HG03442 (cell line): ENCODE results near the gene ERLEC1.
A peak's percentile ranks its signal among the peaks of the same experiment; 100 is the strongest.
"Not testable (repeated sequence)": the region's sequence is repeated elsewhere in the genome, so short reads cannot be mapped to it uniquely, and the experiment has no call there.

Experiments
- ATAC-seq: cut with Tn5 transposase; IDR thresholded peaks from one replicate; pipeline ENCODE4 v1.9.1; 2021; ENCODE audit warnings: mild to moderate bottlenecking, moderate library complexity; ENCODE audit not compliant: unreplicated experiment

ERLEC1 gene

DNA sequence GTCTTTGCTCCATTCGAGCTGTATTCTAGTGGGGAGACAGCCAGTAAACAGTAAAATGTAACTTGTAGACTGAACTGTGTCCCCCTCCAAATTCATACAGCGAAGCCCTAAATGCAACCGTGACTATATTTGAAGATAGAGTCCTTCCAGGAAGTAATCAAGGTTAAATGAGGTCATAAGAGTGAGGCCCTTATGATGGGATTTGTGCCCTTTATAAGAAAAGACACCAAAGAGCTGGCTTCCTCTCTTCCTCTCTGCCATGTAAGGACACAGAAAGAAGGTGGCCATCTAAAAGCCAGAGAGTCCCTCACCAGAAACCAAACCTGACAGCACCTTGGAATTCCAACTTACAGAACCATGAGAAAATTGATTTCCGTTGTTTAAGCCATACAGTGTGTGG lies 41.5 kb downstream of the ERLEC1 start:
- no peak for ATAC-seq

DNA sequence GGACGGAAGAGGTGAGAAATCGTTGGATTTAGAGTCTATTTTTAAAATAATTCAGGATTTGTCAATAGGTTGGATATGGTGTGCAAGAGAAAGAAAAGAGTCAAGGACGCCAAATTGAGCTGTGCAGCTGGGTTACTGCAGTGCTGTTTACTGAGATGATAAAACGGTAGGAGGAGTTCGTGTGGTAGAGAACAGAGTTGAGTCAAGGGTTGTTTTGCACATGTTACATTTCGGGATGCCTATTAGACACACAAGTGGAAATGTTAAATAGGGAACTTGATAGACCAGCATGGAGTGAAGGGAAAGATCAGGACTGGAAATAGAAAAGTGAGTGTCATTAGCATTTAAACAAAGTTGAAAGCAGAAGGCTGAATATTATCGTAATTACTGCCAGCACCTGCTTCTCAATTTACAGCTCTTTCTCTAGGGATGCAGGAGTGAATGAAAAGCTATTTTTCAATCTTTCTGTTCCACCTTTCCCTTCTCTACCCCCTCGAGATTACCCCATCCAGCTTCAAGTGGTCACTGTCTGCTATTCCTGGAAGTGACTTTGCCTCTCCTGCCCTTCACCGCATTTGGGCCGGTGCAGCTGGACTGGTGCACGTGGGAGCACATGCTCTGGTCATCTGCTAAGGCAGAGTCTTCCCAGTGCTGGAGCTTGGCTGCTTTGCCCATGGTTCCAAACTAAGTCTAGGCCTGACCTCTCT lies 42.6 kb downstream of the ERLEC1 start:
- no peak for ATAC-seq

DNA sequence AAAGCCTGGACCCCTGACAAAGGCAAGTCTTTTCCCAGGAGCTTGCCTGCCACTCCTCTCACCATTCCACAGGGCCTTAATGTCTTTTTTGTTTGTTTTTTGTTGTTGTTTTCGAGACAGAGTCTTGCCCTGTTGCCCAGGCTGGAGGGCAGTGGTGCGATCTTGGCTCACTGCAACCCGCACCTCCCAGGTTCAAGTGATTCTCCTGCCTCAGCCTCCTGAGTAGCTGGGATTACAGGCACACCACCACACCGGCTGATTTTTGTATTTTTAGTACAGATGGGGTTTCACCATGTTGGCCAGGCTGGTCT lies 43.1 kb downstream of the ERLEC1 start:
- ATAC-seq = not testable (repeated sequence)

DNA sequence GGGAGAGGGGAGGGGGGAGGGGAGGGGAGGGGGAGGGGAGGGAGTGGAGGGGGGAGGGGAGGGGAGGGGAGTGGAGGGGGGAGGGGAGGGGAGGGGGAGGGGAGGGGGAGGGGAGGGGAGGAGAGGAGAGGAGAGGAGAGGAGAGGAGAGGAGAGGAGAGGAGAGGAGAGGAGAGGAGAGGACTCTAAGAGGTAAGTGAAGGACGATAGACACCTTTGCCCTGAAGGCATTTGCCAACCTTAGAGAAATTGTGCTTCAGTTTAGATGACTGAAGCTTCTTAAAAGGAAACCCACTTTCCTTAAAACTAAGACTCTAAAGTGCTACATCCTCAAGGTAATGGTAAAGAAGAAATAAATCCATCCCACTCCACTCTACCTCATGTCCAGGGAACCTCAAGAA lies 53.7 kb downstream of the ERLEC1 start:
- ATAC-seq = no peak

DNA sequence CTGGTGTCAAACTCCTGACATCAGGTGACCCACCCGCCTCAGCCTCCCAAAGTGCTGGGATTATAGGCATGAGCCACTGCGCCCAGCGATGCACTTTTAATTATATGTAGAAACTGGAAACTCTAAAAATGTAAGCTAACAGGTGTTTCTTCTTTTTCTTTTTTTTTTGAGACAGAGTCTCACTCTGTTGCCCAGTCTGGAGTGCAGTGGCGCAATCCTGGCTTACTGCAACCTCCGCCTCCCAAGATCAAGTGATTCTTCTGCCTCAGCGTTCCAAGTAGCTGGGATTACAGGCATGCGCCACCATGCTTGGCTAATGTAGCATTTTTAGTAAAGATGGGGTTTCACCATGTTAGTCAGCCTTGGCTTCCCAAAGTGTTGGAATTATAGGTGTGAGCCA lies 54.8 kb downstream of the ERLEC1 start:
- ATAC-seq = not testable (repeated sequence)

DNA sequence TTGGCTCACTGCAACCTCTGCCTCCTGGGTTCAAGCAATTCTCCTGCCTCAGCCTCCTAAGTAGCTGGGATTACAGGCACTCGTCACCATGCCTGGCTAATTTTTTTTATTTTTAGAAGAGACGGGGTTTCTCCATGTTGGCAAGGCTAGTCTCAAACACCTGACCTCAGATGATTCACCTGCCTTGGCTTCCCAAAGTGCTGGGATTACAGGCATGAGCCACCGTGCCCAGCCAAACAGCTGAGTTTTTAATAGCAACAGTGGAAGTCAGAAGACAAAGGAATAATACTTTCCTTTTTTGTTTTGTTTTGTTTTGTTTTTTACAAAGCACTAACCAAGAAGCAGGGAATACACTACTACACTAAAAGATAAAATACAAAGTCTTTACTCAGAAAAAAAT lies 56.0 kb downstream of the ERLEC1 start:
- no peak for ATAC-seq

DNA sequence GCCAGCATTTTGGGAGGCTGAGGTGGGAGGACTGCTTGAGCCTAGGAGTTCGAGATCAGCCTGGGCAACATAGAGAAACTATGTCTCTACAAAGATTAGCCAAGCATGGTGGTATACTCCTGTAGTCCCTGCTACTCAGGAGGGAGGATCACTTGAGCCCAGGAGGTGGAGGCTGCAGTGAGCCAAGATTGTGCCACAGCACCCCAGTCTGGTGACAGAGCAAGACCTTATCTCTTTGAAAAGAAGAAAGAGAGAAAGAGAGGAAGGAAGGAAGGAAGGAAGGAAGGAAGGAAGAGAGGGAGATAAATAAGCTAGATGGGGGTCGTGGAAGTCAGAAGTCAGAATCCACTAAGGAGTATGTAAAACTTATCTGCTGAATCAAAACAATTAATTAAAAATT lies 56.8 kb downstream of the ERLEC1 start:
- no peak for ATAC-seq

DNA sequence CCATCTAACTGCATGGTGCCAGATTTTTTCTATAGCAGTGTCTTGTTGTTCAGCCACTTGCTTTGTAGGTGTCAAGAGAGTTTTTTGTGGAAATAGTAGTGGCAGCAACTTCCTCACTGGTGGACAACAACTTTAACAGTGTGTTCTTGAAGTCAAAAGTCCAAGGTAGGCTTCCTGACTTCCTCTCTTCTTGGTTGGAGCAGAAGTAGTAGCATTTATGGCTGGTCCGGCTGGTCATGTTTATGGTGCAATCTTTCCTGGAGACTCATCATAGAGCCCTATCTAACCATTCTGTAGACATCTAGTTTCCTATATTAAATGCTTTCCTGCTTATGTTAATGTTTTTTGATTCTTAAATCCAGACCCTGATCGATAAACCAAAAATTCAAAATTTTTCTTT lies 61.2 kb downstream of the ERLEC1 start:
- no peak for ATAC-seq

DNA sequence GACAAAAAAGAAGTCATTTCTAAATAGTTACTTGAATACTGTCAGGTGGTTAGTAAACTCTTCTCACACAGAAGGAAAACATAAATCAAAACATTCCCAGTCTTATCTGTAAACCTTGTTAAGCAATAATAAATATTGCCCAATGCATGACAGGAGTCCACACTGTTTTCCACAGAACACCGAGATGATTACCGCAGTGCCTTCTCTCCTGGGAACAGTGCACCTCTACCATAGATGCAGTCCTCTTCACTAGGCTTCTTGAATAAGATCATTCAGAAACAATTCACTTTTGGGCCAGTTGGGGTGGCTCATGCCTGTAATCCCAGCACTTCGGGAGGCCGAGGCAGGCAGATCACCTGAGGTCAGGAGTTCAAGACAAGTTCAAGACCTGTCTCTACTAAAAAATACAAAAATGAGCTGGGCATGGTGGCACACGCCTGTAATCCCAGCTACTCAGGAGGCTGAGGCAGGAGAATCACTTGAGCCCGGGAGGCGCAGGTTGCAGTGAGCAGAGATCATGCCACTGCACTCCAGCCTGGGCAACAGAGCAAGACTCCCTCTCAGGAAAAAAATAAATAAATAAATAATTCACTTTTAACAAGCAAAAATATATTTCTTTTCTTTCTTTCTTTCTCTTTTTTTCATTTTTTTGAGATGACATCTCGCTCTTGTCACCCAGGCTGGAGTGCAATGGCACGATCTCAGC lies 64.4 kb downstream of the ERLEC1 start:
- not testable (repeated sequence) for ATAC-seq

DNA sequence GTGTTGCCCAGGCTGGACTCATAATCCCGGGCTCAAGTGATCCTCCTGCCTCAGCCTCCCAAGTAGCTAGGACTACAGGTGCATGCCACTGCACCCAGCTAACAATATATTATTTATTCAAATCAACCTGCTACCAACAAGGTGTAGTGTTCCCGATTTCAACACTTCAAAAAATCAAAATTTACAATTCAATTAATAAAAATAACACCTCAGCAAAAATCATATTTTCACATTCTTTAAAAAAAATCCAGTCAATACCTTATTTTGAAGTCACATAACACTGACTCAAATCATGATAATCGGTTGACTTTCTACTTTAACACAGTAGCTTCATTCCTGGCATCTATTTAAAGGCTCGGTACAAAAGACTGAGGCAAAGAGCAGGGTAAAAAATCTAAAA lies 65.7 kb downstream of the ERLEC1 start:
- no peak for ATAC-seq

DNA sequence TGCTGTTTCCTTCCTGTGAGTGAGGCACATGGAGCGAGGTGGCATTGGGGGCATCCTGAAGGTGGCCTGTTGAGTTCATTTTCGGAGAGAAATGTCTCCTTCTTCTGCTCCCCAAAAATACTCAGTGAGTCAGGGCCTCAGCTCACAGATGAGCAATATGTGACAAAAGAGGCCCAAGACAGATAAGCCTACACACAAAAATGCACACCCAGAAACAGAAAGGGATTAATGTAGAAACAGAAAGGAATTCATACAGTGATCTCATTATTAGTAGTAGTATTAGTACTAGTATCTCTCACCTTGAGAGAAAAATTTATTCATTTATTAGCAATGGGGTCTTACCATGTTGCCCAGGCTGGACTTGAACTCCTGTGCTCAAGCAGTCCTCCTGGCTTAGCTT lies 67.8 kb downstream of the ERLEC1 start:
- peak; percentile 70 for ATAC-seq

DNA sequence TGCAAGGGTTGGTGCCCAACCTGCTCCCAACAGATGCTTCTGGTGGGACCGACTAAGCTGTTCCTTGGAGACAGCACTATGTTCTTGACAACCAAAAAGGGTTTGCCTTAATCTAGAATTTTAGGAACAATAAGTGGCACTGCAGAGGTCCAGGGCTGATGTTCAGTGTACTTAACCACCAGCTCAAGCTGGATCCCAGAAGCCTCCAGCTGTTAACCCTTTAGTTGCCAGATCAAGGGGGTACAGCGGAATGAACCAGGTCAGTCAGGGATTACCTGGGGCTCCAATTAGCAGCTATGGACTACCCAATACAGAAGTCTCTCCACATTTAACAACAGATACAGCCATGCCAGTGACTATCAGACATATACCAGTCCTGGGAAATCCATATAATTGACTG lies 69.4 kb downstream of the ERLEC1 start:
- ATAC-seq = no peak

DNA sequence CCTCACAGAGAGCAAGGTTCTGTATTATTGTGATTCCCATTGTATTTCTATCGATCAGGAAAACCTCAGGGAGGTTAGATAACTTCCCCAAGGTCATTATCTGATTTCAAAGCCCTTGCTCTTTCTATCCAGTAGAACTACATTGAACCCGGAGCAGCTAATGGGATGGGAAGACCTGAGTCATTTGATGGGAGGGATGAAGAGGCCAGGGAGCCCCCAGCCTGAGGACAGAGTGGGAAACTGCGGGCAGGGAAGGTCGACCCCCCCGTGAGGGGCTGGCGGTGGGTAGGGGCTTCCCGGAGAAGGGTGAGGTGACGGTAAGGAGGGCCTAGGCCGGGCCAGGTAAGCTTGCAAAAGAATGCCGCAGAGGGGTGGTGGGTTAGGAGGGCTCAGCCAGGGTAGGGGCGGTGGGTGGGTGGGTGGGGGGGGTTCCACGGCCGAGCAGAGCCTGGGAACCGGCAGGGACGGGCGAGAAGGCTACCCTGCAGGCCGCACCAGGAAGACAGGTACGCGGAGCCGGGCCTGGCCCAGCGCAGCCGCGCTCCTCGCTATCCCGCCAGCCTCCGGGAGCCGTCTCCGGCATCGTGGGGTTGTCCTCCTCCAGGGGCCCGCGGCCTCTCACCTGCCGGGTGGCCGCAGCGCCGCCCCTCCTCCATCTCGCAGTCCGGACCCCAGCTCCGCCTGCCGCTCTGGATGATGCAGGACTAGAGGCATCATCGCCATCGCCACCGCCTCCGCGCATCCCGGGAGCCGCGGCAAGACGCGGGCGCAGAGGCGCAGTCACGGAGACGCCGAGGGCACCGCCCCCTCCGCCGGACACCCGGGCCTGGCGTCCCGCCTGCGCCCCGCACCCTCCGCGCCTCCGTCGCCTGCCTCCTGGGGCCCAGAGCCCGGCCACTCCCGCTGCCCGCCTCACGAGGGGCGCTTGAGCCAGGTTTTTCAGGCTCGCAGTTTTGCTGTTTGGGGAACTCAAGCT lies 72.7 kb downstream of the ERLEC1 start, which contains the start of gene GPR75:
Gene GPR75 (minus strand): TSS at position 762 of the 976 bp plus-strand sequence. CDS start 5,211 bp downstream, outside the sequence.
- no peak for ATAC-seq

DNA sequence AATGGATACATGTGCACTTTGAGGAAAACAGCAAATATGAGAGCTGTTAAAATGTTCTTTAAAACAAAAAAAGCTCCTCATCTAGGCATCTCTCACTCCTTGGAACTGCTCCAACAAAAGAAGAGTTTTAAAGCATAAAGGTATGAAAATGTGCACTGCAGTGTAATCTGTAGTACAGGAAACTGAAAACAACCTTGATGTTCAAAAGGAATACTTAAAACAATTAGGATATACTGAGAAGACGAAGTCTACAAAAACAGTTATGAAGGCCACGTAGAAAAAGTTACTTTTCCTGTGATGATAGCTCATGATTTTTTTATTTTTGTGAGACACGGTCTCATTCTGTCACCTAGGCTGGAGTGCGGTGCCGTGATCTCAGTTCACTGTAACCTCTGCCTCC lies 75.0 kb downstream of the ERLEC1 start:
- no peak for ATAC-seq

DNA sequence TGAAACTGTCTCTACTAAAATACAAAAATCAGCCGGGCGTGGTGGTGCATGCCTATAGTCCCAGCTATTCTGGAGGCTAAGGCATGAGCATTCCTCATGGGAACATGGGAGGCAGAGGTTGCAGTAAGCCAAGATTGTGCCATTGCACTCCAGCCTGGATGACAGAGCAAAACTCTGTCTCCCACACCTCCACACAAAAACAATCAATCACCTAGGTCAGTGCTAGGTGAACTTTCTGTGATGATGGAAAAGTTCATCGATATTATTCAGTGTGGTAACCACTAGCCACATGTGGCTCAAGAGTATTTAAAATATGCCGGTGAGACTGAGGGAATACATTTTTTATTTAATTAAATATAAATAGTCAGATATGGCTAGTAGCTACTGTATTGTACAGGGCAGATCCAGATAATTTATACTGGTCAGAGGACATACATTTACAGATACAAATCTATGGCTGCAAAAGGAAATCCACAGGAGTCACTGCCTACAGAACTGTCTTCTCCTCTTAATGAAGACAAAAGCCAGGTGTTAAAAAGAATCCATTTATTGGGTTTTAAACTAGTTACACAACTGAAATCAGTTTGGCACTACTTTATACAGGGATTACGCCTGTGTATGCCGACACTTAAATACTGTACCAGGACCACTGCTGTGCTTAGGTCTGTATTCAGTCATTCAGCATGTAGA lies 76.8 kb downstream of the ERLEC1 start:
- ATAC-seq = no peak

DNA sequence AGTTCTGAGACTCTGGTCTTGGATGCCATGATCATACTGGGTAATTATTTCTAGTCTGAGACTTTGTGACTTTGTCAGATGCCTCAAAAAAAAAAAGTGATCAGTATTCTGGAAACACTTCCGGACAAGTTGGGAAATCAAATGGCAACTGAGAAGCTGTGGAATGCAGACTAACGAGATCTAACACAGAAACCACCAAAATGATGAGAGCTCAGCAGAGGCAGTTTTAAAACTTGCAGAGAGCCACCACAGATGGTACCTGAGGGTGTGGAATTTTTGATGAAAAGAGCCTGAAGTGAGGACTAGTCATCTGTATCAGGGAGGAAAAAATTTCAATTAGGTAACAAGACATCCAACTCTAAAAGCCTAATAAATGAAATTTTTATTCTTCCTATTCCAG lies 78.4 kb downstream of the ERLEC1 start:
- no peak for ATAC-seq

DNA sequence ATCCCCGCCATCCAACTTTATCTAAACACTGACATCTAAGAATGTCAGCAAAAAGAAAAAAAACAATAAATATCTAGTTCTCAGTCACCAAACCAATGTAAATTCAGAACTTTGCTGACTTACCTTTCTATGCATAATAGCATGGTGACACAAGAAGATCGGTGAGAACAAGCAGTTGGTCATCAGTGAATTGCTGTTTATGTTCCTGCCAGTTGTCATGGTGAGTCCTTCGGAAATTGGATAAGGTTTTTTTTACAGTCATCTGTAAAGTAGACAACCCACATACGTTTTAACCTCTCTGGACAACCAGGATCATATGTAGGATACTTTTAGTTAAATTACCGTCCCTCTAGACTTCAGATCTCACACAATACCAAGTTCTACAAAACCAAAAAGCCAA lies 79.1 kb downstream of the ERLEC1 start:
- no peak for ATAC-seq

DNA sequence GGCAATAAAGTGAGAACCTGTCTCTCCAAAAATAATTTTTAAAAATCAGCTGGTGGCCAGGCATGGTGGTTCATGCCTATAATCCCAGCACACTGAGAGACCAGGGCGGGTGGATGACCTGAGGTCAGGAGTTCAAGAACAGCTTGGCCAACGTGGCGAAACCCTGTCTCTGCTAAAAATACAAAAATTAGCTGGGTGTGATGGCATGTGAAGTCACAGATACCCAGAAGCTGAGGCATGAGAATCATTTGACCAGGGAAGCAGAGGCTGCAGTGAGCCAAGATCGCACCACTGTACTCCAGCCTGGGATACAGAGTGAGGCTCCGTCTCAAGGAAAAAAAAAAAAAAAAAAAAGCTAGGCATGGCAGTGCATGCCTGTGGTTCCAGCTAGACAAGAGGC lies 80.3 kb downstream of the ERLEC1 start:
- ATAC-seq = no peak

DNA sequence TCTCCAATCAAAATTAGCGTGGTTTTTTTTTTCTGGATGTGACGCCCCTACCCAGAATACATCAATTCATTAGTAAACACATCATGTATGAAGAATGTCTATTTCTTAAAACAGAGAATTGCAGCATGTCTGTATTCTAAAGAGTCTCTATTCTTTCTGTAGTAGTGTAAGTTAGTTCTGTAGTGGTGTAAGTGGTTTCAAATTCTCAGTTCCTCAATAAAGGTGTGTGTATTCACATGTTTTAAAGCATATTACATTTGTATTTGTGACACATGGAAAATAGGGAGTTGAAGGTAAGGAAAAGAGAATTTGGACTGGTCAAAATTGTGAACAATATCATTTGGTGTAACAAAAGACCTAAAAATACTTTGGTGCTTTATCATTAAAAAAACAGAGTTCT lies 80.9 kb downstream of the ERLEC1 start:
- ATAC-seq = no peak
